IPS-15b (cell line): ENCODE data around the gene LONRF2.
"Not testable (repeated sequence)": the region's sequence is repeated elsewhere in the genome, so short reads cannot be mapped to it uniquely, and the experiment has no call there.

Experiments
- H3K27me3 ChIP-seq: one replicate; pipeline ENCODE4 v1.6.1; 2013; ENCODE audit warnings: low read length; ENCODE audit not compliant: control insufficient read depth, insufficient read depth
- H3K36me3 ChIP-seq: one replicate; pipeline ENCODE4 v1.6.1; 2013; ENCODE audit warnings: low read length; ENCODE audit not compliant: control insufficient read depth, insufficient read depth
- H3K4me1 ChIP-seq: one replicate; pipeline ENCODE4 v1.6.1; 2013; ENCODE audit warnings: mild to moderate bottlenecking, low read length; ENCODE audit not compliant: control insufficient read depth, insufficient read depth
- H3K4me3 ChIP-seq: one replicate; pipeline ENCODE4 v1.5.1; 2013; ENCODE audit warnings: low read depth, low read length
- H3K9ac ChIP-seq: one replicate; pipeline ENCODE4 v1.6.1; 2013; ENCODE audit warnings: low read depth, mild to moderate bottlenecking, low read length
- H3K9me3 ChIP-seq: one replicate; pipeline ENCODE4 v1.6.1; 2013; ENCODE audit warnings: mild to moderate bottlenecking, low read length; ENCODE audit not compliant: control insufficient read depth, insufficient read depth

The LONRF2 gene

DNA sequence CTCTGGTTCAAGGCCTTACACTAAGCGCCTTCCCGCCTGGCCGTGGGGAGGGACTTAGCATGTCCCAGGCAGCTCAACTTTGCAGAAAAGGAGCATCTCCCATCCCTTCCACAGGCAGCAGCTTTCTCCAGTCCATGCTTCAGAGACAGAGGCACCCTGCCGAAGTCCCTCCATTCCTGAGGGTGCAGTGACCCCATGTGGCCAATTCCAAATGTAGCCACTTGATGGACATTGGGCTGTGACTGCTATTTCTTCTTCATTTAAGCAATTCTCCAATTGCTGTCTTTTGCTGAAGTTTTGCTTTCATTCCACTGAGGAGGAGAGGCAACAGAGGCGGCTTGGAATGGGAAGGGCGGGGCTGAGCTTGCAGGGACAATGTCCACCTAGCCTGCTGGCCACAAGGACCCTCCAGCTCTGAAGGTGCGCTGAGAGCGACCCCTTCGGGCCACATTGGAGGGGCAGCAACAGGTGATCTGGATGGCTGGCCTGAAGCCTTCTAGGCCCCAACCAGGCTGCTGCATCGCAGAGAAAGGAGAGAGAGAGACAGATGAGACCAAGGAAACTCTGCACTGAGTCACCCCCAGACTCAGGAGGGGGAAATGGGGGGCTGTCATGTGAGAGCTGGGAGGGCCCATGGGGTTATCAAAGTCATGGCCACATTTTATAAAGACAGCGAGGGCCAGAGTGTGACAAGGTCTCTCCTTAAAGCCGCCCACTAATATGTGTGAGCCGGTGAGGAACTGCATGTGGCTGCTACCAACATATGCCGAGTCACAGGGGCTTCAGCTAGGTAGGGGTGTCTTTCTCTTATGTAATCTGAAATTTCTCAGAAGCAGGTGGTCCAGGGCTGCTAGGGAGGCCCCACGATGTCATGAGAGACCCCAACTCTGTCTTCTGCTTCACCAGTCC lies 61.3 kb downstream of the LONRF2 start:
- Histone ChIP-seq H3K36me3 (no peaks in the 10 kb centered on the region), H3K9me3 (no peaks in the 10 kb centered on the region), H3K4me1 (no peaks in the 10 kb centered on the region), H3K9ac (no peak overlapping the region), H3K27me3 (no peaks in the 10 kb centered on the region), H3K4me3 (no peak overlapping the region)

DNA sequence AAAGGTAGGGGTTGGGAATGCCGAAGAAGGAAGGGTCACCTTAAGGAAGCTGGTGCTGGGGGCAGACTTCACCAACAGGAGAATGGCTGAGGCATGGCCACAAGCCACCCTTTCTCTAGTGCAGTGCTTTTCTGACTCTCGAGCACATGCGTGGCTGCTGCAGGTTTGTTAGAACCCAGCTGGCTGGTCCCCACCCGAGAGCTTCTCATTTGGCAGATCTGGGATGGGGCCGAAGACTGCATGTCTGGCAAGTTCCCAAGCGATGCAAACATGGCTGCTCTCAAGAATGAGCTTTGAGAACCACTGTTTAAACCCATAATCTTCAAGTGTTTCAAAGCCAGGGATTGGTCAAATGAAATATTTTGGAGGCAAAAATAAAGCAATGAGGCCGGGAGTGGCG lies 63.2 kb downstream of the LONRF2 start:
- H3K4me1 ChIP-seq = no peaks in the 10 kb centered on the region

DNA sequence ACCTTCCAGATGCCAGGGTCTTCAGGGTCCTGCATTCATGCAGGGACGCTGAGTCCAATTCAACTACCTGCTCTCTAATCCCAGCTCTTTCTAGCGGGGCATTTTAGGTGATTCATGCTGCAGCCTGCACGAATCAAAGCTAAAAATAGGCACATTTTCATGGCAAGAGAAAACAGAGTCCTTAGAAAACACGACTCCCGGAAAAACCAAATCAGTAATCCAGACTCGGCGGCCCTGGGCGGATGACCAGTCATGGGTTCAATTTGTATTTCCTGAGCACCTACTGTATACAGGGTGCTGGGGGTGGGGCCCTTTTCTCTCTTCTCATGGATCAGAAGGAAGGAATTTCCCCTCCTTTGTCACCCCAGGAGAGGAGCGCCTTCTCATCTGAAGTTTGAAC lies 64.4 kb downstream of the LONRF2 start:
- no peaks in the 10 kb centered on the region for H3K9me3 ChIP-seq
- H3K4me3 ChIP-seq = no peak overlapping the region
- H3K27me3 ChIP-seq = no peaks in the 10 kb centered on the region
- no peaks in the 10 kb centered on the region for H3K4me1 ChIP-seq
- no peak overlapping the region for H3K9ac ChIP-seq
- H3K36me3 ChIP-seq = no peaks in the 10 kb centered on the region

More for the DNA sequence above, 63.2 kb downstream of the LONRF2 start:
- no peaks in the 10 kb centered on the region for H3K27me3 ChIP-seq
- H3K4me3 ChIP-seq = no peak overlapping the region
- no peaks in the 10 kb centered on the region for H3K36me3 ChIP-seq
- H3K9me3 ChIP-seq = no peaks in the 10 kb centered on the region
- H3K9ac ChIP-seq = no peak overlapping the region

DNA sequence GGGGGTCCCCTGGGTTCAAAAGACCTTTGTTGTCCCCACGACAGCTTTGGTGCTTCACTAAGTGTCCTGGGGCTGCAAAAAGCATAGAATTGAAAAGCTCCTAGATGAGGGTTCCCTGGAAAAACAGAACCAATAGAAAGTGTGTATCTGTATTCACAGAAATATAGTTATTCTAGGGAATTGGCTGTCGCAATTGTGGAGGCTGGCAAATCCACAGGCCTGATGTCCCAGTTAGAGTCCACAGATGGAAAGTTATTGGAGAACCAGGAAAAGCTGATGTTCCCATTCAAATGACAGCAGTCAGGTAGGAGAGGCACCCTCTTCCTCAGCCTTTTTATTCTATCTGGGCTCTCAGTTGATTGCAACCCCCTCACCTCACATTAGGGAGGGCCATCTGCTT lies 65.5 kb downstream of the LONRF2 start:
- no peak overlapping the region for H3K4me3 ChIP-seq
- no peaks in the 10 kb centered on the region for H3K36me3 ChIP-seq
- H3K4me1 ChIP-seq = no peaks in the 10 kb centered on the region

DNA sequence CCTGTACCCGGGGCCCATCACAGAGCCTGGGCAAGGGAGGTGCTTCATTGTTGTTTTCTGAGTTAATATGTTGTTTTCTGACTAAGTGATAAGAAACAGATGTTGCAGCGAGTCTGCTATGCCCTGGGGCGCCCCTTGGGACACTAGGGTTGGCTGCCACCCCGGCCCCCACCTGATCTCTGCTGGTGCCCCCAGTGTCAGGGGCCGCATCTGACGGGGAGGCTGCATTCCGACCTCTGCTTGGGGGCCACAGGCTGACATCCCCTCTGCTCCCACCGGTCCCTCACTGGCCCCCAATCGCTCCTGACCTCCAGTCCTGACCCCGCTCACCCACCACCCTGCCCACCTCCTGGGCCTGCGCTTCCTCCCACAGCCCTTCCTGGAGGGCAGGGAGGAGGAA lies 65.9 kb downstream of the LONRF2 start:
- H3K4me1 ChIP-seq = no peaks in the 10 kb centered on the region
- H3K4me3 ChIP-seq = no peak overlapping the region
- H3K27me3 ChIP-seq = no peaks in the 10 kb centered on the region
- H3K9ac ChIP-seq = no peak overlapping the region
- H3K36me3 ChIP-seq = no peaks in the 10 kb centered on the region
- no peaks in the 10 kb centered on the region for H3K9me3 ChIP-seq

More for the DNA sequence above, 65.5 kb downstream of the LONRF2 start:
- Histone ChIP-seq H3K9me3 (no peaks in the 10 kb centered on the region), H3K27me3 (no peaks in the 10 kb centered on the region), H3K9ac (no peak overlapping the region)

- no peak overlapping the region for H3K9ac ChIP-seq
- no peaks in the 10 kb centered on the region for H3K4me1 ChIP-seq
- H3K4me3 ChIP-seq = no peak overlapping the region
- no peaks in the 10 kb centered on the region for H3K36me3 ChIP-seq
- H3K9me3 ChIP-seq = no peaks in the 10 kb centered on the region
- H3K27me3 ChIP-seq = no peaks in the 10 kb centered on the region
Observed at GRCh38 chr2:100254646-100255210, 67.6 kb downstream of the LONRF2 start.

DNA sequence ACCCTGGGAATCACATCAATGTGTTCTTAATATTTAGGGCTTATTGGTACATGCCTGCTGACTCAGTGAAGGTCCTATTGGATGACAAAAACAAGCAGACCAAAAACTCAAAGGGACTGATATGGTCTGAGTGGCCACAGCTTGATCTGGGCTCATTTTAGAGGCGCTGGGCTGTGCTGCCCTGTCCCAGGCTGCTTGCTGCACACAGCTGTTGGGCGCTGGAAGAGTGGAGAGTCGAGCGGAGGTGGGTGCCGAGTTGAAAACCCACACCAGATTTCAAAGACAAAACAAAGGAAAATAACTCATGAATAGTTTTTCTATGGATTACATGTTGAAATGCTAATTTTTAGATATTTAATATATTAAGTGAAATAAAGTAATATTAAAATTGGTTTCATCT lies 68.5 kb downstream of the LONRF2 start:
- Histone ChIP-seq H3K4me3 (no peak overlapping the region), H3K27me3 (no peaks in the 10 kb centered on the region), H3K4me1 (no peaks in the 10 kb centered on the region), H3K9me3 (no peaks in the 10 kb centered on the region), H3K36me3 (no peaks in the 10 kb centered on the region), H3K9ac (no peak overlapping the region)

GRCh38 chr2:100252811-100253698 lies 69.2 kb downstream of the LONRF2 start:
- Histone ChIP-seq H3K36me3 (no peaks in the 10 kb centered on the region), H3K4me3 (no peak overlapping the region), H3K9ac (no peak overlapping the region), H3K9me3 (no peaks in the 10 kb centered on the region), H3K4me1 (no peaks in the 10 kb centered on the region), H3K27me3 (no peaks in the 10 kb centered on the region)

GRCh38 chr2:100250645-100251044 lies 71.7 kb downstream of the LONRF2 start:
- Histone ChIP-seq H3K36me3 (no peaks in the 10 kb centered on the region), H3K9ac (no peak overlapping the region), H3K9me3 (no peaks in the 10 kb centered on the region), H3K27me3 (no peaks in the 10 kb centered on the region), H3K4me1 (no peaks in the 10 kb centered on the region), H3K4me3 (no peak overlapping the region)

DNA sequence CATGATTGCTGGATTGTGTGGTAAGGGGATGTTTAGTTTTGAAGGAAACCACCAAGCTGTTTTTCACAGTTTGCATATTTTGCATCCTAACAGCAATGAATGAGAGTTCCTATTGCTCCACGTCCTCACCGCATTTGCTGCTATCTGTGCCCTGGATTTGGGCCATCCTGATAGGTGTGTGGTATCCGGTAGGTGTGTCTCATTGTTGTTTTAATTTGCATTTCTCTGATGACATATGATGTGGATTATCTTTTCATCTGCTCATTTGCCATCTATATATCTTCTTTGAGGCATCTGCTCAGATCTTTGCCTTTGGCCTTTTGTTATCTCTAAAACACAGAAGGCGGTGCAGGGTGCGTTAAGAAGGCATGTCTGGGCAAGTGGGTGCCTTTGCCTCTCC lies 73.3 kb downstream of the LONRF2 start:
- Histone ChIP-seq H3K4me3 (no peak overlapping the region), H3K9ac (no peak overlapping the region), H3K27me3 (no peaks in the 10 kb centered on the region), H3K9me3 (no peaks in the 10 kb centered on the region), H3K36me3 (no peaks in the 10 kb centered on the region), H3K4me1 (no peaks in the 10 kb centered on the region)

DNA sequence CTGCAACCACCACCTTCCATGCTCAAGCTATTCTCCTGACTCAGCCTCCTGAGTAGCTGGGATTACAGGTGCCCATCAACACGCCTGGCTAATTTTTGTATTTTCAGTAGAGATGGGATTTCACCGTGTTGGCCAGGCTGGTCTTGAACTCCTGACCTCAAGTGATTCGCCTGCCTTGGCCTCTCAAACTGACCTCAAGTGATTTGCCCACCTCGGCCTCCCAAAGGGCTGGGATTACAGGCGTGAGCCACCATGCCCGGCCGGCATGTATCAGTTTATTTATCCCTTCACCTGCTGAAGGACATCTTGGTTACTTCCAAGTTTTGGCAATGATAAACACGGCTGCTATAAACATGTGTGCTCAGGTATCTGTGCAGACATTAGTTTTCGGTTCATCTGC lies 73.7 kb downstream of the LONRF2 start:
- H3K4me3 ChIP-seq, H3K27me3 ChIP-seq, H3K36me3 ChIP-seq, H3K4me1 ChIP-seq, H3K9ac ChIP-seq, H3K9me3 ChIP-seq: not testable (repeated sequence)
